Esophagus (tissue), 2 donors: Measurements from ENCODE around the gene DTHD1. TPM values are rescaled to one million over a fixed set of nuclear protein-coding genes. Genes with fewer than 3 reads are reported as not detected.

Experiments
- H3K27ac ChIP-seq, 2 donors: one replicate each; pipeline ENCODE4 v1.5.1; 2013; ENCODE audit warnings: low read depth in 2 of 2, mild to moderate bottlenecking in 2 of 2, inconsistent platforms in 1 of 2, low read length in 1 of 2, moderate library complexity in 1 of 2
- H3K27me3 ChIP-seq, 2 donors: one replicate each; pipeline ENCODE4 v1.6.1; 2013; ENCODE audit warnings: low read length in 2 of 2, control low read depth in 1 of 2, mild to moderate bottlenecking in 1 of 2; ENCODE audit not compliant: insufficient read depth in 2 of 2, control insufficient read depth in 1 of 2
- H3K36me3 ChIP-seq, 2 donors: one replicate each; pipeline ENCODE4 v1.6.1; 2013; ENCODE audit warnings: low read length in 1 of 2; ENCODE audit not compliant: control insufficient read depth in 2 of 2, insufficient read depth in 2 of 2
- H3K4me1 ChIP-seq, 2 donors: one replicate each; pipeline ENCODE4 v1.6.1; 2013; ENCODE audit warnings: low read length in 1 of 2; ENCODE audit not compliant: control insufficient read depth in 2 of 2, insufficient read depth in 2 of 2
- H3K4me3 ChIP-seq, 2 donors: one replicate each; pipeline ENCODE4 v1.5.1; 2013; ENCODE audit warnings: low read length in 2 of 2, mild to moderate bottlenecking in 2 of 2, low read depth in 1 of 2, moderate library complexity in 1 of 2
- H3K9me3 ChIP-seq, 2 donors: one replicate each; pipeline ENCODE4 v1.6.1; 2013; ENCODE audit warnings: mild to moderate bottlenecking in 2 of 2, low read depth in 1 of 2, low read length in 1 of 2, moderate library complexity in 1 of 2; ENCODE audit not compliant: control insufficient read depth in 2 of 2, insufficient read depth in 1 of 2
- WGBS, 2 donors: extraction: QIAGEN DNeasy Blood & Tissue Kit; methylation state at CpG; one replicate each; pipeline ENCODE4 v1.1.7; 2013; 5-methylcytosine and 5-hydroxymethylcytosine counted together
- polyA plus RNA-seq, 2 donors: library from polyadenylated mRNA; stranded (reverse); fragments of 200-250 nt; gene quantifications; one replicate each; pipeline ENCODE4 v1.2.3, GENCODE V29; 2013
- donor health status: healthy with polysubstance abuse.
- donor health status: Bipolar disorder and iron deficiency.

The DTHD1 gene
- polyA plus RNA-seq, 2 donors = 0.04 TPM

GRCh38 chr4:36310216-36310615 is 28.8 kb downstream of the DTHD1 start:
- 71 to 79% methylated on average over 4 of the region's 4 CpGs for WGBS, 2 donors
- Histone ChIP-seq H3K36me3 (no peaks in the 10 kb centered on the region), H3K27ac (no peak overlapping the region), H3K9me3 (no peaks in the 10 kb centered on the region), H3K27me3 (no peaks in the 10 kb centered on the region), H3K4me3 (no peak overlapping the region), H3K4me1 (peaks cover 0 to 3% of the 10 kb centered on the region in 2 donors)

DNA sequence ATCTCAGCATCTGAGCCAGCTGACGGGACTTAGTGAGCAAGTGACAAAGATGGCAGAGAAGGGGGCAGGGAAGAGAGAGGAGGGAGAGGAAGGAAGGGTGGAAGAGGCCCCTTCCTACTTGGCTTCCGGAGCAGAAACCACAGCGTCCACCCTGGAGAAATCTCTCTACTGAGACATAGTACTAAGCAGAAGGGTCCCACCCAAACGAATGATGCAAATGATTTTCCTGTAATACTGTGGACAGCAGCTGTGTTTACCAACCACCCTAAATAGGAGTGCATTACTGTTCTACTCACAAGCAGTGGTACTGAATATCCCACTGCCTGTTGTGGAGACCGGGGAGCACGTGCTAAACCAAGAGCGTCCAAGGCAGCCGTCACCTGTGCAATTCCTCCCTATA is 29.4 kb downstream of the DTHD1 start:
- WGBS, 2 donors = 68 to 72% methylated on average over 8 of the region's 8 CpGs

DNA sequence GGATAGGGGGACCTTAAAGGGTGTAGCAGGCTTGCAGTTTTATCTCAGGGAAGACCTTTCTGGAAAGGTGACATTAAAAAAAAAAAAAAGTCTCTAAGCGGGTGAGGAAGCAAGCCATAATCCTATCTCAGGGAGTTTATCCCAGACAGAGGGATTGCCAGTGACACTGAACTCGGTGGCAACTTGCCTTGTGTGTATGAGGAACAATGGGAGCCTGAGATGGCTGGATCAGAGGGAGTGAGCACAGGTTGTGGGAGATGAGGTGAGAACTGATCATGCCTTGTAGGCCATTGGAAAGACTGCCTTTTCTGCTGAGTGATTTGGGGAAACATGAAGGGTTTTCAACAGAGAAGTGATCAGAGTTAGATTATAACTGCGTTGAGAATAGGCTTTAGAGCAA is 31.1 kb downstream of the DTHD1 start:
- H3K27me3 ChIP-seq = no peaks in the 10 kb centered on the region
- H3K9me3 ChIP-seq = no peaks in the 10 kb centered on the region
- WGBS, 2 donors = 68 to 70% methylated on average over 3 of the region's 3 CpGs
- H3K36me3 ChIP-seq = no peaks in the 10 kb centered on the region
- H3K4me3 ChIP-seq = no peak overlapping the region
- H3K4me1 ChIP-seq = peaks cover 0 to 3% of the 10 kb centered on the region in 2 donors
- no peak overlapping the region for H3K27ac ChIP-seq

More for the DNA sequence above, 29.4 kb downstream of the DTHD1 start:
- Histone ChIP-seq H3K27me3 (no peaks in the 10 kb centered on the region), H3K4me3 (no peak overlapping the region), H3K36me3 (no peaks in the 10 kb centered on the region), H3K27ac (no peak overlapping the region), H3K4me1 (peaks cover 0 to 3% of the 10 kb centered on the region in 2 donors), H3K9me3 (no peaks in the 10 kb centered on the region)

- Histone ChIP-seq H3K9me3 (no peaks in the 10 kb centered on the region), H3K4me3 (no peak overlapping the region), H3K27me3 (no peaks in the 10 kb centered on the region), H3K4me1 (peaks cover 0 to 3% of the 10 kb centered on the region in 2 donors), H3K36me3 (no peaks in the 10 kb centered on the region), H3K27ac (no peak overlapping the region)
These were observed 31.9 kb downstream of the DTHD1 start for GRCh38 chr4:36313301-36313700.

DNA sequence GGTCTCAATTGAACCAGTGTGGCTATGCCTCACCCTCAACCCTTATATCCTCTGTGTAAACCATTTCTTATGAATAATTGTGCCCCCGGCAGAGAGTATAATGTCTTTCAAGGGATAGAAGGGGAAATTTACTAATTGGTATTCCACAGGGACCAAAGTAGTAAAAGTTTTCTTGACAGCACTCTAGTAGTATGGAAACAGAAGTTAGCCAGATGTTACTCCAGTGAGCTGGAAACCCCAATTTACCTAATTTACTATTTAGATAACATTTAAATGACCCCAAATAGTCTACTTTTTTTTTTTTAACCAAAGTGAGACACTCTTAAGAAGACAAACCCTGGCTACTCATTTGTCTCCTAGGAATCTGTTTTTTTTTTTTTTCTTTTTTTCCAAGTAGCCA is 32.3 kb downstream of the DTHD1 start:
- H3K27me3 ChIP-seq = no peaks in the 10 kb centered on the region
- peaks cover 0 to 3% of the 10 kb centered on the region in 2 donors for H3K4me1 ChIP-seq
- no peak overlapping the region for H3K27ac ChIP-seq
- no peaks in the 10 kb centered on the region for H3K9me3 ChIP-seq
- 84 to 93% methylated on average over 1 of the region's 1 CpG for WGBS, 2 donors
- H3K36me3 ChIP-seq = no peaks in the 10 kb centered on the region
- no peak overlapping the region for H3K4me3 ChIP-seq

DNA sequence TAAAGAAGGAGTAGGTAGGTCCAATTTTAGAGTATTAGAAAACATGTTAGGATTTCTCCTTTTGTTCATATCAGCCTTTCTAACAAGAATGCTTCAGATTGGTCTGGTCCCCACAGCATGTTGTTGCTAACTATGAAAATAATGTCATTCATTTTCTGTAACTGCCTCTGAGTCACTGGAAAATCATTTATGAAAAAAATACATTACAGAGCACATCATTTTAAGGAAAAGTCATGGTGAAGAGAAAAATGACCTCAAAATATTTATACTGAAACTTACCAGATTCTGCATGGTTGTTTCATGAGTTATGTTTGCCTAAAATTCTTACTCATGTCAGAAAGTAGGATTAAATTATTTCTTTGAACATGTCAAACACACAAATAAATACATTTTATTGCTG is 35.2 kb downstream of the DTHD1 start:
- Histone ChIP-seq H3K27me3 (no peaks in the 10 kb centered on the region), H3K27ac (no peak overlapping the region), H3K36me3 (no peaks in the 10 kb centered on the region), H3K9me3 (no peaks in the 10 kb centered on the region), H3K4me3 (no peak overlapping the region), H3K4me1 (no peaks in the 10 kb centered on the region)

DNA sequence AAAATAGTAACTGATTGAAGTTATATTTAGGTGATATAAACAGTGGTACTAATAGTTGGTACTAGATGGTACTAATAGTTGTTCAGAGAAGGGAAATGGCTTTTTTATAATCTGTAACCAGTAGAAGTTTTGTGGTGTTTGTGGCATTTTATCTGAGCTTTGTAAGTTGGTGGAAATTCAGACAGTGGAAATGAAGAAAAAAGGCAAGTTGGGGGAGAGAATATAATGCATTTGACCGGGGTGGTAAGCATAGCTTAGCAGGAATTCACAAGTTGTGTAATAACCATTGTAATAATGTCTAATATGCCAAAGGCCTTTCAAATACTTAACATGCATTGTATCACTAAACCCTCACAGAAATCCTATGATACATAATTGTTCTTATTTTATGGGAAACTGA is 36.3 kb downstream of the DTHD1 start:
- no peaks in the 10 kb centered on the region for H3K9me3 ChIP-seq
- no peaks in the 10 kb centered on the region for H3K36me3 ChIP-seq
- 70 to 73% methylated on average over 1 of the region's 1 CpG for whole genome bisulfite sequencing, 2 donors
- no peak overlapping the region for H3K4me3 ChIP-seq
- H3K27ac ChIP-seq = no peak overlapping the region
- no peaks in the 10 kb centered on the region for H3K4me1 ChIP-seq
- no peaks in the 10 kb centered on the region for H3K27me3 ChIP-seq

DNA sequence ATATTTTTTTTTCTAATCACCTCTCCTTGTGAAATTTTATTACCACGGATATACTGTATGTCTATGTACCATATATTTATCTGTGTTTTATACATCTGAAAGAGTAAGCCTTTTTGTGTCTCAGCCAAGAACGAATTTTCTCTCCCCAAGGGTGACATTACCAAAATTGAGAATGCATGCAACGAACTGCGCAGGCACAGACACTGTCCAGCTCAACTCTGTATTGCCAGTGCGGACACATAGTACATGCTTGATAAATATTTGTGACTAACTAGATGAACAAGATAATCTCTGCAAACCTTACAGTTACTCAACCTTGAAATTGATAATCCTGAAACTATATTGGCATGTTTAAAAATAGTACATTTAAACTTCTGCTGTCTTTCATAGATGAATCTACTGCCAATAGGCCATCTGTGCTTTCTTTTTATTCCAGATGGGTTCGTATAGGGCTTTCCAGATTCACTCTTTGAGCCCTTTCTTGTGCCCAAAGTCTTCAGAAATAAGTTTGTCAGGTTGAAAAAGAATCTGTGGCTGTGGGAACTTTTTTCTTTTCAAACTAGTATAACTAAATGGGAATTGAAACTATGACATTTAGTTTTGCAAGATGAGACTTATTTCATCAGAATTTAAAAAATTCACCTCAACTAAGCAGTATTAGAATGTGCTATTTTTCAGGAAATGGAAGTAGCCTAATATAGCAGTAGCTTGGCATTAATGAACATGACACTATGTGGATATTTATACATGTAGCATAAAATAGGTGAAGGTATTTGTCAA is 38.9 kb downstream of the DTHD1 start:
- no peak overlapping the region for H3K27ac ChIP-seq
- no peaks in the 10 kb centered on the region for H3K9me3 ChIP-seq
- H3K27me3 ChIP-seq = no peaks in the 10 kb centered on the region
- no peaks in the 10 kb centered on the region for H3K36me3 ChIP-seq
- WGBS, 2 donors = 70 to 75% methylated on average over 6 of the region's 6 CpGs
- no peaks in the 10 kb centered on the region for H3K4me1 ChIP-seq
- H3K4me3 ChIP-seq = no peak overlapping the region

DNA sequence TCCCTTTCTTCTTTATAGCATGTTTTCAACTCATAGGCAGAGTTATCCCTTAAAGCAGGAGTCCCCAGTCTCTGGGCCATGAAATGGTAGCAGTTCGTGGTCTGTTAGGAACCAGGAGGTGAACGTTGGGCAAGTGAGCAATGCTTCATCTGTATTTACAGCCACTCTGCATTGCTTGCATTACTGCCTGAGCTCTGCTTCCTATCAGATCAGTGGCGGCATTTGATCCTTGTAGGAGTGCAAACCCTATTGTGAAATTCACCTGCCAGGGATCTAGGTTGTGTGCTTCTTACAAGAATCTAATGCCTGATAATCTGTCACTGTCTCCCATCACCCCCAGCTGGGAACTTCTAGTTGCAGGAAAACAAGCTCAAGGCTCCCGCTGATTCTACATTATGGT is 39.8 kb downstream of the DTHD1 start:
- H3K4me3 ChIP-seq = no peak overlapping the region
- H3K4me1 ChIP-seq = no peaks in the 10 kb centered on the region
- H3K27me3 ChIP-seq = no peaks in the 10 kb centered on the region
- H3K9me3 ChIP-seq = no peaks in the 10 kb centered on the region
- H3K27ac ChIP-seq = no peak overlapping the region
- no peaks in the 10 kb centered on the region for H3K36me3 ChIP-seq
- 62 to 73% methylated on average over 4 of the region's 4 CpGs for WGBS, 2 donors

DNA sequence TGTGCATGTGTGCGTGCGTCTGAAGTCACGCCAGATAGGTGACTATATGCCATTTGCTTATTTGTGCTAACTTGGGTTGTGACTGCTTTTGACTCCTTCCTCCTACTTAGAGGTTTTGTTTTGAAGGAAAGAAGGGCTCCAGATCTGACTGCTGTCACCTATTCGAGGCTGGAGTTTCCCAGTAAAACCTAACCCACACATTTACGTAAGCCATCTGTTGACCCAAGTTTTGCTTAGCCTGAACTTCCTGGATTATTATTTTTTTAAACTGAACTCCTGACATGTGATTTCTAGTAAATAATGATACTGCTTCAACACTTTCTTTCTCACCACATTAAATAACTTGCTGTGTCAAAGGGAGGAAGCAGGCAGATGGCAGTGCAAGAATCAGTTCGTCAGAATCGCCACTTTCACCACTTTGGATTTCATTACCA is 41.5 kb downstream of the DTHD1 start:
- H3K27ac ChIP-seq = no peak overlapping the region
- 58% methylated on average over 7 of the region's 7 CpGs for WGBS, 2 donors

More for the DNA sequence above, 41.5 kb downstream of the DTHD1 start:
- Histone ChIP-seq H3K27me3 (no peaks in the 10 kb centered on the region), H3K4me1 (no peaks in the 10 kb centered on the region), H3K9me3 (no peaks in the 10 kb centered on the region), H3K4me3 (no peak overlapping the region), H3K36me3 (no peaks in the 10 kb centered on the region)
